ENCODE data around the gene ITGA8. TPM values are rescaled to one million over a fixed set of nuclear protein-coding genes. Genes with fewer than 3 reads are reported as not detected.

ITGA8 gene
- total and polyA plus RNA-seq, 2 of the 13 experiments (the other 11 are each of a cell fraction or from before 2014, with no cell fraction given): not detected

- Histone ChIP-seq H3K9ac (ENCODE audit: insufficient read depth, low read depth, low read length) (no peak overlapping the region), H3K36me3 (replicated peaks in 1 of 2; ENCODE audit: control insufficient read depth in 1 of 2, insufficient read depth in 2 of 2, low read length in 2 of 2) (no peaks in the 10 kb centered on the region), H3K27ac (ENCODE audit: extremely low read length, insufficient read depth, low read length) (no peak overlapping the region), H3K9me3 (ENCODE audit: low read length) (no peaks in the 10 kb centered on the region), H2AFZ (ENCODE audit: low read length) (no peak overlapping the region), H4K20me1 (ENCODE audit: insufficient read depth, low read length) (no peaks in the 10 kb centered on the region), H3K27me3 (ENCODE audit: control insufficient read depth in 1 of 2, insufficient read depth in 2 of 2, low read length in 2 of 2) (peaks cover 0 to 4% of the 10 kb centered on the region in 2 experiments; a peak in 1 of 5 replicates), H3K4me1 (ENCODE audit: insufficient read depth, low read length) (no peaks in the 10 kb centered on the region), H3K4me3 (replicated peaks in 1 of 3; ENCODE audit: insufficient read depth in 1 of 3, low read depth in 2 of 3, low read length in 3 of 3) (no peak overlapping the region), H3K4me2 (ENCODE audit: low read depth, low read length) (no peak overlapping the region), H3K79me2 (ENCODE audit: insufficient read depth, low read length) (no peaks in the 10 kb centered on the region)
- DNase-seq (ENCODE audit: low spot score) (no peak), ATAC-seq (no peak), FAIRE-seq (no peak)
- no peak for TF ChIP-seq SP5 (CRISPR knock-in tag; IDR thresholded peaks at IDR 0.05; ENCODE audit: borderline replicate concordance, low read depth)
- no peak for TF ChIP-seq ZNF879 (CRISPR knock-in tag; IDR thresholded peaks at IDR 0.05)
- TF ChIP-seq AGO1 (IDR thresholded peaks at IDR 0.05; ENCODE audit: low read depth, low read length, poor library complexity, severe bottlenecking): no peak
- TF ChIP-seq ZNF354B (CRISPR knock-in tag; IDR thresholded peaks at IDR 0.05): no peak
- no peak for TF ChIP-seq ZNF614 (CRISPR knock-in tag; IDR thresholded peaks at IDR 0.05; ENCODE audit: borderline replicate concordance)
- TF ChIP-seq SOX5 (CRISPR knock-in tag; IDR thresholded peaks at IDR 0.05; ENCODE audit: borderline replicate concordance): no peak
- no peak for TF ChIP-seq PLSCR1 (CRISPR knock-in tag; IDR thresholded peaks at IDR 0.05; ENCODE audit: borderline replicate concordance)
- TF ChIP-seq NR2F2 (IDR thresholded peaks at IDR 0.05; ENCODE audit: borderline replicate concordance, low read depth): no peak
- no peak for TF ChIP-seq SSRP1 (CRISPR knock-in tag; IDR thresholded peaks at IDR 0.05)
- no peak for TF ChIP-seq MBD4 (IDR thresholded peaks at IDR 0.05; ENCODE audit: borderline replicate concordance, low read length)
- TF ChIP-seq AHR (CRISPR knock-in tag; IDR thresholded peaks at IDR 0.05): no peak
- no peak for TF ChIP-seq ZNF598 (CRISPR knock-in tag; IDR thresholded peaks at IDR 0.05; ENCODE audit: borderline replicate concordance)
- TF ChIP-seq, protein P1, sequence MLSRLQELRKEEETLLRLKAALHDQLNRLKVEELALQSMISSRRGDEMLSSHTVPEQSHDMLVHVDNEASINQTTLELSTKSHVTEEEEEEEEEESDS (CRISPR knock-in tag; IDR thresholded peaks at IDR 0.05; ENCODE audit: borderline replicate concordance): no peak
- TF ChIP-seq ZNF572 (CRISPR knock-in tag; IDR thresholded peaks at IDR 0.05): no peak
- TF ChIP-seq NCOA1 (CRISPR knock-in tag; IDR thresholded peaks at IDR 0.05): no peak
- ChIA-PET CTCF (ENCODE audit: low intra/inter-chr PET ratio, low total read pairs) (no interaction called here), POLR2A (no interaction called here)
- 19% methylated on average over 5 of the region's 5 CpGs for WGBS (ENCODE audit: low lambda C conversion rate)
- in situ Hi-C loops (cut with HindIII; ENCODE audit: extremely low pct_ligation_motif_present, low pct_unique_long_range_greater_than_20kb) (no loop called here), intact Hi-C loops (cut with micrococcal nuclease; ENCODE audit: unreplicated experiment) (no loop called here)
- no TSS peak for BruUV-seq (replicated peaks)
Observed at GRCh38 chr10:15558136-15558535, 161.6 kb downstream of the ITGA8 start.

Measured in HepG2 (cell line).